IPS-18c (cell line): ENCODE data around the gene POLR3E.
"Not testable (repeated sequence)": the region's sequence is repeated elsewhere in the genome, so short reads cannot be mapped to it uniquely, and the experiment has no call there.

Experiments used
- H3K4me3 ChIP-seq: 2 replicates; pipeline ENCODE4 v1.7.0; 2013; ENCODE audit warnings: low read depth, mild to moderate bottlenecking, low read length, moderate library complexity; ENCODE audit not compliant: insufficient read depth
- H3K9me3 ChIP-seq: one replicate; pipeline ENCODE4 v1.6.1; 2013; ENCODE audit warnings: mild to moderate bottlenecking, low read length, moderate library complexity; ENCODE audit not compliant: control insufficient read depth, insufficient read depth

Gene POLR3E

DNA sequence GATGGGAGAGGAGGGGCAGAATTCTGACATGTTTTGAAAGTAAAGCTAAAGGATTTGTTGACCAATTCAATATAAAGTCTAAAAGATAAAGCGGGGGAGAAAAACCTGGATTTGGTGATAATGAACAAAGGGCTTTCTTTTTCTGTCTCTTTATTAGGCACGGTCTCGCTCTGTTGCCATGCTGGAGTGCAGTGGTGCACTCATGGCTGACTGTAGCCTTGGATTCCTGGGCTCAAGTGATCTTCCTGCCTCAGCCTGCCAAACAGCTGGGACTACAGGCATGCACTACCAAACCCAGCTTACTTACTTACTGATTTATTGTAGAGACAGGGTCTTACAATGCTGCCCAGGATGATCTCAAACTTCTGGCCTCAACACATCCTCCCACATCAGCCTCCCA is 69.7 kb downstream of the POLR3E start:
- H3K9me3 ChIP-seq: no peaks in the 10 kb centered on the region

DNA sequence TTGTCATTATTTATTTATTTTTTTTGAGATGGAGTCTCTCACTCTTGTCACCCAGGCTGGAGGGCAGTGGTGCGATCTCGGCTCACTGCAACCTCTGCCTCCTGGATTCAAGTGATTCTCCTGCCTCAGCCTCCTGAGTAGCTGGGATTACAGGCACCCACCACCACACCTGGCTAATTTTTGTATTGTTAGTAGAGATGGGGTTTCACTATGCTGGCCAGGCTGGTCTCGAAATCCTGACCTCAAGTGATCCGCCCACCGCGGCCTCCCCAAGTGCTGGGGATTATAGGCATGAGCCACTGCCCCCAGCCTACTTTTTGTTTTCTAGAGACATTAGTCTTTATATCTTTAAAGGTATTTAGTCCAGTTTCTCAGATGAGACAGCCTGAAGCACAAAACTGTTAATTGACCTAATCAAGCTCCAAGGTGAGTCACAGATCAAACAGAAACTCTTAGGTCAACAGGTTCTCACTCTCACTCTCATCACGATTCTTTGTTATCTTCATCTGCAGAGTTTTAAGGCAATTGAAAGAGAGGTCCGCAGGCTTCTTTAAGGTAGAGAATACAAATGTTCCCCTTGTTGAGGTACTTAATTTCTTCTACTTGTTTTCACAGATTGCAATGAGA is 71.1 kb downstream of the POLR3E start:
- H3K9me3 ChIP-seq, H3K4me3 ChIP-seq: not testable (repeated sequence)

More for the DNA sequence above, 69.7 kb downstream of the POLR3E start:
- H3K4me3 ChIP-seq: no peak overlapping the region

- no peak overlapping the region for H3K4me3 ChIP-seq
- H3K9me3 ChIP-seq: no peaks in the 10 kb centered on the region
Measured at GRCh38 chr16:22369221-22369811, 72.1 kb downstream of the POLR3E start.

GRCh38 chr16:22370038-22370820 is 73.0 kb downstream of the POLR3E start:
- Histone ChIP-seq H3K4me3 (no peak overlapping the region), H3K9me3 (no peaks in the 10 kb centered on the region)

DNA sequence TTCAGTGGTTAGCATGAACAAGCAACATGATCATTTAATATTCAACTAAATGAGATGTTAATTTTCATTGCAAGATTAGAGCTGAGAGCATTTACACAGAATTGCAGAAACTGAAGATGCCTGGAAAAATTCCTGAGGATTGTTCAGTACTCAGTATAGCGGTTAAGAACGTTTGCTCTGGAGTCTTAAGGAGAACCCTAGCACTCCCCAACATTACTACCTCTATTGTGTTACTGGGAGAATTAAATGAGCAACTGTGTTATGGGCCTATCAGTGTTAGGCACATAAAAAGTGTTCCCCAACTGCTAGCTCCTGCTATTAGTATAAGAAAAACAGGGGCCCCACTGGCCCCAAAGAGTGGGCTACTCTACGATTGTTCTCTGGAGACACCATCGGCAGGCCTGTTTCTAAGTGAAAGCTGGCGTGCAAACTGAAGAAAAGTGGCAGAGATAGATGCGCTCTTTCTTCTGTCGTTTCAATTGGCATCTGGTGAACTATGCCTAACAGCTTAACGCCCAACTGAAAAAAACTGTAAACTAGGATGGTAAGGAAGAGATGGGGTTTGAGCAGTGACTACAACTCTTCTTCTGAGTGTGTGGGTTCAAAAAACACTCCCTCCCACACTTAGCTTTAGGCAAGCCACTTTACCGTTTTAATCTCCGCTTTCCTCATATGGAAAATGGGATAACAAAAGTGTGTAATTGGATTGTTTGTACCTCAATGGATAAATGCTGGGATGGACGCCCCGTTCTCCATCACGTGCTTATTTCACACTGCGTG is 75.9 kb downstream of the POLR3E start:
- peak overlapping the region; percentile 82 for H3K4me3 ChIP-seq
- H3K9me3 ChIP-seq: no peaks in the 10 kb centered on the region

- no peaks in the 10 kb centered on the region for H3K9me3 ChIP-seq
- peak overlapping the region; percentile 82 for H3K4me3 ChIP-seq
Measured at GRCh38 chr16:22373662-22374310, 76.6 kb downstream of the POLR3E start.

GRCh38 chr16:22374311-22375116 is 77.3 kb downstream of the POLR3E start, which contains the start of gene CDR2:
Gene CDR2, minus strand, starts transcription at chr16:22374619. Its CDS starts 310 bp downstream, at chr16:22374309.
- H3K4me3 ChIP-seq: peak within 1 kb of the TSS; percentile 82
- no peaks in the 10 kb centered on the region for H3K9me3 ChIP-seq

DNA sequence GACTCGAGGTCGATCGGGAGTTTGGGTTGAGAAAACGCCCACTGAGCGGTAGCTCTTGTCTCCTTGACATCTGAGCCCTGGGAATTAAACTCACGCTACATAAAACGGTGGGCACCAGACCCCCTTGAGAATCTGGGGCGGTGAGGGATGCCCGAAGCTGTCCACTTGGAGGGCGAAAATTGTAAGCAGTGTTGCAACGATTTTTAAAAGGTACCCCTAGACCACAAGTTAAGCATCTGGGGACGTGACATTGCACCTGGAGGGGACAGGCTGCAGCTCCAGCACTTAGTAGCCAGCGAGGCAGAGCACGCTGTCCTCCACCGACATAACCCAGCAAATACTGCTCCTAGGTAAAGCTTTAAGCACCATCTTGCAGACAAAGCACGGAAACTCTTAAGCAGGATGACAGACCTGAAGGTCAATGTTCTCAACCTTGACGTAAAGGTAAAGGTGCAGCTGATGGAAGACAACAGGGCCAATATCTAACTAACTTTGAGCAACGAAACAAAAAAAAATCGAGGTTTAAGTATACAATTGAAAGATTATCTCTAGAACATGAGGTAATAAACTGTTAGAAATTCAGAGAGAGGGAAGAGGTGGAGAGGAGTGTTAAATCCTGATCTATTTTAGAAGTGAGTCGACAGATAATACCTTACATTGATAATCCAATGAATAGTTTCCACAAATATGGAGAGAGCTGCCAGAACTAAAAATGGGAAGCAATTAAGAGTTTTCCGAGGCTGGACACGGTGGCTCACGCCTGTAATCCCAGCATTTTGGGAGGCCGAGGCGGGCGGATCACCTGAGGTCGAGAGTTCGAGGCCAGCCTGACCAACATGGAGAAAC is 78.1 kb downstream of the POLR3E start:
- Histone ChIP-seq H3K9me3 (no peaks in the 10 kb centered on the region), H3K4me3 (peak overlapping the region; percentile 82)

GRCh38 chr16:22375963-22376640 is 78.9 kb downstream of the POLR3E start:
- H3K4me3 ChIP-seq: no peak overlapping the region

DNA sequence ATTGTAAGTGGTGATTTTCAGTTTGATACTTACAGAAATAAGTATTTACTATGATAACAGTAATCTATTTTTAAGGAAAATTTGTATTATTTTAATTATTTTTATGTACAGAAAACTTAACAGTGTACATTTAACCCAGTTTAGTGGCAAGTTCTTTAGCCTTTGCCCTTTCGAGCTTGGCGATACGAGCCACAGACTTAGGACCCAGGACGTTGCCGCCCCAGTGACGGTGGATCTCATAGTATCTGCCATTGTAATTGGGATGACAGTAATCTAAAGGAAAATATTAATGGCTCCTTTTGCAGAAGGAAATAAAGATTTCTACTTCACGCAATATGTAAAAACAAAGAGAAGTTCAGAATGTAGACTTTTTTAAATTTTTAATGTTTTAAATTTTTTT is 82.4 kb downstream of the POLR3E start:
- no peaks in the 10 kb centered on the region for H3K9me3 ChIP-seq
- H3K4me3 ChIP-seq: no peak overlapping the region

More at GRCh38 chr16:22375963-22376640, 78.9 kb downstream of the POLR3E start:
- no peaks in the 10 kb centered on the region for H3K9me3 ChIP-seq

GRCh38 chr16:22380529-22380928 is 83.3 kb downstream of the POLR3E start:
- H3K4me3 ChIP-seq: no peak overlapping the region
- H3K9me3 ChIP-seq: no peaks in the 10 kb centered on the region

DNA sequence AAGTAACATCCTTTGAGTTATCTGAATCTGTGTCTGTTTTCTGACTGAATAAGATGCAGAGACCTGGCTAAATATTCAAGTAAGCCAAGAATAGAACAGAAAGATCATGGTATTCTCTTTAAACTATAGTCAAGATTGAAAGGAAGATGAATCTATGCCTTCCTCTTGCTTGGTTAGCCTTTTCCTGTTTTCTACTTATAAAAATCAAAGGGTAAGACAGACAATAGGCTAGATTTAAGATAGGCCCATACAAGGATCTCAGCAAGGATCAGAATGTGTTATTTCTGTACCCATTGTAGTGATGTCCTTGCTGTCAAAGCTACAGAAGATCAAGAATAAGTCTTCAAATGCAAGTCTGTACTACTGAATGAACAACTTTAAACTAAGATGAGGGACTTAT is 84.2 kb downstream of the POLR3E start:
- no peaks in the 10 kb centered on the region for H3K9me3 ChIP-seq
- no peak overlapping the region for H3K4me3 ChIP-seq

GRCh38 chr16:22383827-22384226 is 86.6 kb downstream of the POLR3E start:
- Histone ChIP-seq H3K9me3 (no peaks in the 10 kb centered on the region), H3K4me3 (no peak overlapping the region)
